ENCODE data around the gene TAS1R2. TPM values are rescaled to one million over a fixed set of nuclear protein-coding genes. Genes with fewer than 3 reads are reported as not detected.
A peak's percentile ranks its signal among the peaks of the same experiment; 100 is the strongest.

Gene TAS1R2
- total RNA-seq, 1 experiment from 2014 or later: not detected

GRCh38 chr1:18903291-18903756, 43.9 kb upstream of the TAS1R2 start:
- Mint-ChIP-seq H3K36me3 (ENCODE audit: insufficient read depth in 1 of 3, low read depth in 3 of 3) (no peaks in the 10 kb centered on the region; a peak in 2 of 7 replicates), H3K9me3 (no peaks in the 10 kb centered on the region), H3K27ac (peak overlapping the region in 1 of 3 experiments; percentile 40; a peak in 2 of 7 replicates), H3K4me1 (peaks cover 15 to 26% of the 10 kb centered on the region in 2 experiments), H3K27me3 (ENCODE audit: low read depth) (peaks cover 8% of the 10 kb centered on the region), H3K4me3 (peak overlapping the region; percentile 95 to 99)
- no peak overlapping the region for H3K4ac ChIP-seq (ENCODE audit: low read depth, low read length)
- H3K23me2 ChIP-seq (ENCODE audit: insufficient read length, low read depth, low read length, poor library complexity, severe bottlenecking): peaks cover 4% of the 10 kb centered on the region
- H3K9ac ChIP-seq (ENCODE audit: extremely low read depth, insufficient read length, low read length): peak overlapping the region; percentile 10
- H3K18ac ChIP-seq (ENCODE audit: insufficient read length, low read depth, low read length): no peak overlapping the region
- H2BK120ac ChIP-seq (ENCODE audit: low read depth, low read length, poor library complexity, severe bottlenecking): no peak overlapping the region
- H2BK12ac ChIP-seq (ENCODE audit: insufficient read length, low read depth, low read length): no peak overlapping the region
- no peak overlapping the region for H2AK5ac ChIP-seq (ENCODE audit: insufficient read length, low read length)
- no peak overlapping the region for H3K23ac ChIP-seq (ENCODE audit: insufficient read length, low read depth, low read length)
- peak overlapping the region; percentile 71; the same call in 1 of the 2 replicates for H3K14ac ChIP-seq (ENCODE audit: insufficient read depth, low read length)
- H3K27ac ChIP-seq (ENCODE audit: insufficient read length, low read depth, low read length): no peak overlapping the region
- H4K5ac ChIP-seq (ENCODE audit: insufficient read length, low read depth, low read length): no peak overlapping the region
- no peak overlapping the region for H3K56ac ChIP-seq (ENCODE audit: insufficient read length, low read depth, low read length)
- no peak overlapping the region for H2BK15ac ChIP-seq (ENCODE audit: low read depth, low read length)
- H3K27me3 ChIP-seq (ENCODE audit: insufficient read depth, low read length): no peaks in the 10 kb centered on the region
- no peak overlapping the region for H4K91ac ChIP-seq (ENCODE audit: insufficient read length, low read depth, low read length)
- H4K8ac ChIP-seq (replicated peaks; ENCODE audit: insufficient read length, low read depth, low read length): no peak overlapping the region
- H3K4me2 ChIP-seq (ENCODE audit: insufficient read depth, insufficient read length, low read length): peak overlapping the region; percentile 61
- no peaks in the 10 kb centered on the region for H3K4me1 ChIP-seq (ENCODE audit: insufficient read depth, low read length)
- TF ChIP-seq CTCF (conservative IDR thresholded peaks at IDR 0.05): no peak
- no peaks in the 10 kb centered on the region for H4K20me1 ChIP-seq (ENCODE audit: control insufficient read depth, insufficient read depth, insufficient read length)
- H3K79me1 ChIP-seq (ENCODE audit: insufficient read depth, low read depth, low read length, poor library complexity, severe bottlenecking): no peaks in the 10 kb centered on the region
- H3K9me3 ChIP-seq (ENCODE audit: control insufficient read depth, low read depth, low read length): no peaks in the 10 kb centered on the region
- no peak overlapping the region for H2BK20ac ChIP-seq (ENCODE audit: low read depth, low read length, poor library complexity, severe bottlenecking)
- no peak overlapping the region for H2AFZ ChIP-seq (ENCODE audit: low read length)
- no peaks in the 10 kb centered on the region for H3K79me2 ChIP-seq (ENCODE audit: insufficient read depth, low read length)
- H3T11ph ChIP-seq (ENCODE audit: low read length): no peak overlapping the region
- WGBS (ENCODE audit: extremely low coverage, insufficient read length, low lambda C conversion rate): no CpG with 5 or more reads among the region's 8 CpGs
- no peak for DNase-seq
- no peak overlapping the region for H2BK5ac ChIP-seq (ENCODE audit: insufficient read length, low read length)

Data from H9 (cell line).